ENCODE data around the gene NRP1. TPM values are rescaled to one million over a fixed set of nuclear protein-coding genes. Genes with fewer than 3 reads are reported as not detected.
A peak's percentile ranks its signal among the peaks of the same experiment; 100 is the strongest.

Gene NRP1
- total and polyA plus RNA-seq, 9 donors = 39.6 to 134 (median 67.2) TPM

DNA sequence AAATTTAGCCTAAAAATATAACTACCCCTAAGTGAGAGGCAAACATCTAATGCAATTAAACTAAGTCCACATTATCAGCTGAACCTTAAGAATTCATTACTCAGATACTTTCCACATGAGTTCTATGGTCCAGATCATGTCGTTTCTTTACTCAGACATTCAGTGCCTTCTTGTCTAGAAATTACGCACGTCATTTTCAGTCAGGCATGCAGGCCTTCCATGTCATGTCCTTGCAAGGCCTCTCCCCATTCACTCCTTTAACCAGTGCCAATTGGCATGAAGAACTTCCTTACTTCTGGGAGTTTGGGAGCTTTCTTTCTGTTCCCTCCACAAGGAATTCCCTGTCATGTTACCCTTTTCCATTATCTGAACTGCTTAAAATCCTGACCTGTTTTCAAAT, 118.8 kb downstream of the NRP1 start:
- intact Hi-C loops (cut with DNase I) = loop anchor here in 1 of 4 donors (10.0 kb wide), 1 partner anchor 49 kb away; no protein-coding TSS in a partner anchor
- no peak overlapping the region for H3K27ac ChIP-seq
- no peaks in the 10 kb centered on the region for H3K27me3 ChIP-seq
- H3K4me1 ChIP-seq (ENCODE audit: insufficient read depth) = peaks cover 9% of the 10 kb centered on the region
- TF ChIP-seq EP300 (IDR thresholded peaks at IDR 0.05) = no peak
- 44 to 63% (median 56%) methylated on average over 3 of the region's 3 CpGs for whole genome bisulfite sequencing, 3 donors
- DNase-seq = no peak
- no peaks in the 10 kb centered on the region for H3K9me3 ChIP-seq
- H3K4me3 ChIP-seq = no peak overlapping the region
- H3K36me3 ChIP-seq = no peaks in the 10 kb centered on the region

DNA sequence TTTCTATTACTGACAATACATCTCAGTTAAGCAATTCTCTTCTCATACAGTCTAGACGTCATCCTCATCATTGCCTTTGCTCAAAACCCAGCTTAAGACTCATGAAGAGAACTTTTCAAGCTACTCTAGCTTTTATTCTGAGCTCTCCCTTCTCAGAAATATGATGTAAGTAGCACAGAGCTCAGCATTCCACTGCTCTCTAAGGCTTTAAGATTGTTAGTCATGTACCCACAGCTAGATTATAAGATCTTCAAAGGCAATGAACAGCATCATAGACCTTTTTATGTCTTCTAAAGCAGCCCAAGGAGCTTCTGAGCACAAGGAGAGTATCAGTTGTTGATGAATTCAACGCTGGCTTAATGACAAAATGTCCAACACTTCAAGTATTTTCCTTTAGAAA, 119.3 kb downstream of the NRP1 start:
- intact Hi-C loops (cut with DNase I) = loop anchor here in 1 of 4 donors (10.0 kb wide), 1 partner anchor 50 kb away; no protein-coding TSS in a partner anchor
- no peaks in the 10 kb centered on the region for H3K9me3 ChIP-seq
- DNase-seq = no peak
- peaks cover 9% of the 10 kb centered on the region for H3K4me1 ChIP-seq (ENCODE audit: insufficient read depth)
- H3K4me3 ChIP-seq = no peak overlapping the region
- no peaks in the 10 kb centered on the region for H3K36me3 ChIP-seq
- no peaks in the 10 kb centered on the region for H3K27me3 ChIP-seq
- no peak overlapping the region for H3K27ac ChIP-seq
- WGBS, 3 donors = 37 to 74% (median 62%) methylated on average over 2 of the region's 2 CpGs
- TF ChIP-seq, protein P1, sequence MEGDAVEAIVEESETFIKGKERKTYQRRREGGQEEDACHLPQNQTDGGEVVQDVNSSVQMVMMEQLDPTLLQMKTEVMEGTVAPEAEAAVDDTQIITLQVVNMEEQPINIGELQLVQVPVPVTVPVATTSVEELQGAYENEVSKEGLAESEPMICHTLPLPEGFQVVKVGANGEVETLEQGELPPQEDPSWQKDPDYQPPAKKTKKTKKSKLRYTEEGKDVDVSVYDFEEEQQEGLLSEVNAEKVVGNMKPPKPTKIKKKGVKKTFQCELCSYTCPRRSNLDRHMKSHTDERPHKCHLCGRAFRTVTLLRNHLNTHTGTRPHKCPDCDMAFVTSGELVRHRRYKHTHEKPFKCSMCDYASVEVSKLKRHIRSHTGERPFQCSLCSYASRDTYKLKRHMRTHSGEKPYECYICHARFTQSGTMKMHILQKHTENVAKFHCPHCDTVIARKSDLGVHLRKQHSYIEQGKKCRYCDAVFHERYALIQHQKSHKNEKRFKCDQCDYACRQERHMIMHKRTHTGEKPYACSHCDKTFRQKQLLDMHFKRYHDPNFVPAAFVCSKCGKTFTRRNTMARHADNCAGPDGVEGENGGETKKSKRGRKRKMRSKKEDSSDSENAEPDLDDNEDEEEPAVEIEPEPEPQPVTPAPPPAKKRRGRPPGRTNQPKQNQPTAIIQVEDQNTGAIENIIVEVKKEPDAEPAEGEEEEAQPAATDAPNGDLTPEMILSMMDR (IDR thresholded peaks at IDR 0.05) = no peak
- TF ChIP-seq EP300 (IDR thresholded peaks at IDR 0.05) (no peak), POLR2A (IDR thresholded peaks at IDR 0.05) (no peak)

DNA sequence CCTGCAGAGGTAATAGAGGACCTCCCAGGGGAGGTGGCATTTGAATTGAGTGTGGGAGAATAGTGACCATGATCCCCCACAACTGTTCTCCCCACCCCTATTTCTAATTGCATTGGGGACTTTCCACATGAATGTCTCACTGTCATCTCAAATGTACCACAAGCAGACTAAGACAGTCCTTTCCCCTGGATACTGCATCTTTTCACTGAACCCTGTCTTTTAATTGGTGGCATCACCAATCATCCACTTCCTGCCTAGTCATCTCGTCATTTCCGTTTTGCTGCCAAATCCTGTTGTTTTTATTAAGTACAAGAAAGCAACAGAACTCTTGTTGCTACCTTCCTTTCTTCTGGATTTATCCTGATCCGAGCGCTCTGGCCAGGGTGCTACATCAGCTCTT, 120.3 kb downstream of the NRP1 start:
- TF ChIP-seq, protein P1 (IDR thresholded peaks at IDR 0.05) = no peak
- TF ChIP-seq POLR2A (IDR thresholded peaks at IDR 0.05) (no peak), EP300 (IDR thresholded peaks at IDR 0.05) (no peak)
- Histone ChIP-seq H3K27me3 (no peaks in the 10 kb centered on the region), H3K4me1 (ENCODE audit: insufficient read depth) (peaks cover 8% of the 10 kb centered on the region), H3K27ac (no peak overlapping the region), H3K36me3 (no peaks in the 10 kb centered on the region), H3K9me3 (no peaks in the 10 kb centered on the region), H3K4me3 (no peak overlapping the region)
- intact Hi-C loops (cut with DNase I) = loop anchor here in 1 of 4 donors (10.0 kb wide), 1 partner anchor 51 kb away; no protein-coding TSS in a partner anchor
- WGBS, 3 donors = 86 to 88% (median 87%) methylated on average over 4 of the region's 4 CpGs
- DNase-seq = no peak

DNA sequence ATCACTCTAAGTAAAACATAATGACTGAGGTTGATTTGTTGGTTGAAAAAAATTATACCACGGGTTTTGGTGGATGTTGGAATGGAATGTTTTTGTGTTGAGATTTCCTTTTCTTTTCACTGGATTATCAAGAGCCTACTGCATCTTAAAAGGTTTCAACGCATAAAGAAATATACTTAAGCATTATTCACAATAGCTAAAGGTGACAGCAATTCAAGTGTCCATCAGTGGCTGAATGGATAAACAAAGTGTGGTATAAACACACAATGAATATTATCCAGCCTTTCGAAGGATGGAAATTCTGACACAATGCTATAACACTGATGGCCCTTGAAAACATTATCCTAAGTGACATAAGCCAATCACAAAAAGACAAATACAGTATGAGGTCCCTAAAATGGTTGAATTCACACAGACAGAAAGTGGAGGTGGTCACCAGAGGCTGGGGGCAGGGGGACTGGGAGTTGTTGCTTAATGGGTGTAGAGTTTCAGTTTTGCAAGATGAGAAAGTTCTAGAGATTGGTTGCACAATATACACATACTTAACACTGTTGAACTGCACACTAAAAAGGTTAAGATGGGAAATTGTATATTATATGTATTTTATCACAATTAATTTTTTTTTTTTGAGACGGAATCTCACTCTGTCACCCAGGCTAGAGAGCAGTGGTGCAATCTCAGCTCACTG, 122.3 kb downstream of the NRP1 start:
- Histone ChIP-seq H3K4me1 (ENCODE audit: insufficient read depth) (peaks cover 6% of the 10 kb centered on the region), H3K27me3 (no peaks in the 10 kb centered on the region), H3K27ac (peak overlapping the region in 1 of 2 donors; percentile 27), H3K36me3 (no peaks in the 10 kb centered on the region), H3K9me3 (no peaks in the 10 kb centered on the region), H3K4me3 (no peak overlapping the region)
- 63 to 72% (median 69%) methylated on average over 4 of the region's 4 CpGs for WGBS, 3 donors
- intact Hi-C loops (cut with DNase I) = loop anchor here in 1 of 4 donors (10.0 kb wide), 1 partner anchor 53 kb away; no protein-coding TSS in a partner anchor
- no peak for DNase-seq
- TF ChIP-seq POLR2A (IDR thresholded peaks at IDR 0.05) = no peak
- TF ChIP-seq, protein P1 (IDR thresholded peaks at IDR 0.05) = no peak
